Measurements from ENCODE around the gene RHBDL1. TPM values are rescaled to one million over a fixed set of nuclear protein-coding genes. Genes with fewer than 3 reads are reported as not detected.

RHBDL1 gene
- total RNA-seq, 1 experiment from 2014 or later: 12.7 TPM

- H3K36me3 ChIP-seq (ENCODE audit: control insufficient read depth in 1 of 2, insufficient read depth in 2 of 2, low read length in 2 of 2): peaks cover 0 to 4% of the 10 kb centered on the region in 2 experiments; a peak in 1 of 4 replicates
- ChIA-PET POLR2A (no interaction called here), CTCF (no interaction called here), RAD21 (ENCODE audit: low non-redundant PET in 1 of 2, low total read pairs in 2 of 2, uncharacterized antibody in 2 of 2, unreplicated experiment in 2 of 2) (no interaction called here)
- DNase-seq (ENCODE audit: low read depth, low spot score) (no peak), ATAC-seq (peak; percentile 90)
- peaks cover 0 to 10% of the 10 kb centered on the region in 2 experiments; a peak in 1 of 4 replicates for H3K4me1 ChIP-seq (ENCODE audit: control insufficient read depth in 1 of 2, insufficient read depth in 2 of 2, low read length in 2 of 2)
- no peak within 1 kb of the TSS for H2AFZ ChIP-seq (ENCODE audit: low read depth, low read length, poor library complexity, severe bottlenecking)
- TF ChIP-seq, protein P1, sequence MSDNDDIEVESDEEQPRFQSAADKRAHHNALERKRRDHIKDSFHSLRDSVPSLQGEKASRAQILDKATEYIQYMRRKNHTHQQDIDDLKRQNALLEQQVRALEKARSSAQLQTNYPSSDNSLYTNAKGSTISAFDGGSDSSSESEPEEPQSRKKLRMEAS (IDR thresholded peaks at IDR 0.05): peak; percentile 50; the same call in 1 of the 2 replicates
- TF ChIP-seq YY1 (IDR thresholded peaks at IDR 0.05; ENCODE audit: extremely low read depth, insufficient replicate concordance, low read depth, low read length): peak; percentile 86
- TF ChIP-seq ZFX (IDR thresholded peaks at IDR 0.05): no peak
- TF ChIP-seq CTCF (IDR thresholded peaks at IDR 0.05 in 2 of 3, conservative IDR thresholded peaks at IDR 0.05 in 1 of 3; ENCODE audit: borderline replicate concordance in 1 of 3, insufficient read depth in 1 of 3, low read depth in 2 of 3, low read length in 2 of 3): peak; percentile 37 to 60 (median 49); a peak in 5 of 6 replicates
- no peak for TF ChIP-seq EZH2phosphoT487 (IDR thresholded peaks at IDR 0.05; ENCODE audit: borderline replicate concordance)
- no peak; the same call in 1 of the 2 replicates for TF ChIP-seq ELF1 (IDR thresholded peaks at IDR 0.05; ENCODE audit: borderline replicate concordance, low read depth)
- peak; percentile 69 for TF ChIP-seq POLR2AphosphoS5 (IDR thresholded peaks at IDR 0.05; ENCODE audit: low read depth, low read length)
- TF ChIP-seq ZNF274 (IDR thresholded peaks at IDR 0.05; ENCODE audit: low read depth, low read length): no peak
- TF ChIP-seq SIN3A (IDR thresholded peaks at IDR 0.05; ENCODE audit: low read depth): no peak
- peak; percentile 58 for TF ChIP-seq EGR1 (IDR thresholded peaks at IDR 0.05; ENCODE audit: low read depth)
- TF ChIP-seq, protein P2, sequence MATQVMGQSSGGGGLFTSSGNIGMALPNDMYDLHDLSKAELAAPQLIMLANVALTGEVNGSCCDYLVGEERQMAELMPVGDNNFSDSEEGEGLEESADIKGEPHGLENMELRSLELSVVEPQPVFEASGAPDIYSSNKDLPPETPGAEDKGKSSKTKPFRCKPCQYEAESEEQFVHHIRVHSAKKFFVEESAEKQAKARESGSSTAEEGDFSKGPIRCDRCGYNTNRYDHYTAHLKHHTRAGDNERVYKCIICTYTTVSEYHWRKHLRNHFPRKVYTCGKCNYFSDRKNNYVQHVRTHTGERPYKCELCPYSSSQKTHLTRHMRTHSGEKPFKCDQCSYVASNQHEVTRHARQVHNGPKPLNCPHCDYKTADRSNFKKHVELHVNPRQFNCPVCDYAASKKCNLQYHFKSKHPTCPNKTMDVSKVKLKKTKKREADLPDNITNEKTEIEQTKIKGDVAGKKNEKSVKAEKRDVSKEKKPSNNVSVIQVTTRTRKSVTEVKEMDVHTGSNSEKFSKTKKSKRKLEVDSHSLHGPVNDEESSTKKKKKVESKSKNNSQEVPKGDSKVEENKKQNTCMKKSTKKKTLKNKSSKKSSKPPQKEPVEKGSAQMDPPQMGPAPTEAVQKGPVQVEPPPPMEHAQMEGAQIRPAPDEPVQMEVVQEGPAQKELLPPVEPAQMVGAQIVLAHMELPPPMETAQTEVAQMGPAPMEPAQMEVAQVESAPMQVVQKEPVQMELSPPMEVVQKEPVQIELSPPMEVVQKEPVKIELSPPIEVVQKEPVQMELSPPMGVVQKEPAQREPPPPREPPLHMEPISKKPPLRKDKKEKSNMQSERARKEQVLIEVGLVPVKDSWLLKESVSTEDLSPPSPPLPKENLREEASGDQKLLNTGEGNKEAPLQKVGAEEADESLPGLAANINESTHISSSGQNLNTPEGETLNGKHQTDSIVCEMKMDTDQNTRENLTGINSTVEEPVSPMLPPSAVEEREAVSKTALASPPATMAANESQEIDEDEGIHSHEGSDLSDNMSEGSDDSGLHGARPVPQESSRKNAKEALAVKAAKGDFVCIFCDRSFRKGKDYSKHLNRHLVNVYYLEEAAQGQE (IDR thresholded peaks at IDR 0.05; ENCODE audit: low read depth): no peak
- peak within 1 kb of the TSS; percentile 78 for H3K27ac ChIP-seq (ENCODE audit: low read depth, low read length)
- no peaks in the 10 kb centered on the region for H3K9me3 ChIP-seq (ENCODE audit: control insufficient read depth in 1 of 2, insufficient read depth in 1 of 2, low read depth in 1 of 2, low read length in 2 of 2)
- intact Hi-C loops (cut with micrococcal nuclease): no loop called here
- no peaks in the 10 kb centered on the region for H3K9me2 ChIP-seq (ENCODE audit: insufficient read depth)
- H3K27me3 ChIP-seq (ENCODE audit: insufficient read depth, low read length): no peaks in the 10 kb centered on the region
- H3K4me3 ChIP-seq (replicated peaks in 1 of 2; ENCODE audit: low read depth in 1 of 2, low read length in 2 of 2): peak within 1 kb of the TSS; percentile 66 to 72
- peak within 1 kb of the TSS; percentile 80 for H3K9ac ChIP-seq (ENCODE audit: low read length)
- no peaks in the 10 kb centered on the region for H4K20me1 ChIP-seq (ENCODE audit: insufficient read depth)
- H3K4me2 ChIP-seq (ENCODE audit: low read length): peak within 1 kb of the TSS; percentile 74
- peaks cover 26% of the 10 kb centered on the region for H3K79me2 ChIP-seq (ENCODE audit: insufficient read depth, low read length)
- no TSS peak for BruUV-seq (replicated peaks)
Observed at GRCh38 chr16:667780-668518, 7.5 kb upstream of the RHBDL1 start, which contains the start of gene RHOT2. Gene RHOT2 (plus strand): TSS chr16:668132. CDS start chr16:668200, 68 bp downstream.

All from HCT116 (cell line).